Measurements from ENCODE around the gene TRIML2. TPM values are rescaled to one million over a fixed set of nuclear protein-coding genes. Genes with fewer than 3 reads are reported as not detected.

The TRIML2 gene
- polyA plus RNA-seq, 1 donor from 2014 or later: not detected

- Histone ChIP-seq H3K27me3 (ENCODE audit: insufficient read depth, low read depth, low read length) (no peaks in the 10 kb centered on the region), H3K27ac (ENCODE audit: low read length) (no peak overlapping the region), H3K9ac (ENCODE audit: low read length) (no peak overlapping the region)
These were observed 67.7 kb downstream of the TRIML2 start for GRCh38 chr4:188041721-188042120.

More at GRCh38 chr4:188041721-188042120, 67.7 kb downstream of the TRIML2 start:
- Histone ChIP-seq H3K9me3 (ENCODE audit: low read length) (no peaks in the 10 kb centered on the region), H3K9me2 (ENCODE audit: insufficient read depth, low read length) (no peaks in the 10 kb centered on the region), H3K36me3 (ENCODE audit: insufficient read depth, low read length) (no peaks in the 10 kb centered on the region), H3K4me3 (ENCODE audit: low read length) (no peak overlapping the region), H2AFZ (ENCODE audit: low read depth, low read length) (no peak overlapping the region), H3F3A (ENCODE audit: insufficient read depth, low read length, poor library complexity, severe bottlenecking) (no peaks in the 10 kb centered on the region), H3K79me2 (replicated peaks; ENCODE audit: insufficient read depth, low read length) (no peaks in the 10 kb centered on the region), H3K4me2 (ENCODE audit: low read length) (no peak overlapping the region), H4K20me1 (ENCODE audit: insufficient read depth) (no peaks in the 10 kb centered on the region)
- TF ChIP-seq EP300 (conservative IDR thresholded peaks at IDR 0.05; ENCODE audit: poor library complexity, severe bottlenecking) (no peak), POLR2AphosphoS5 (IDR thresholded peaks at IDR 0.05) (no peak), MXI1 (conservative IDR thresholded peaks at IDR 0.05; ENCODE audit: poor library complexity, severe bottlenecking) (no peak), SMC3 (conservative IDR thresholded peaks at IDR 0.05; ENCODE audit: poor library complexity) (no peak), TAF1 (IDR thresholded peaks at IDR 0.05; ENCODE audit: low read depth) (no peak), CTCF (IDR thresholded peaks at IDR 0.05; ENCODE audit: poor library complexity, severe bottlenecking) (no peak), REST (IDR thresholded peaks at IDR 0.05; ENCODE audit: borderline replicate concordance) (no peak), RAD21 (conservative IDR thresholded peaks at IDR 0.05) (no peak), EZH2 (IDR thresholded peaks at IDR 0.05; ENCODE audit: borderline replicate concordance, insufficient read depth, low read length, poor library complexity, severe bottlenecking) (no peak)

Small RNA genes within 50 kb of the gene (small RNA-seq; reads per million reads assigned to genes)
- 0 to 0.08 (median 0) reads per million in 3 experiments for gene RNU6-173P

Other genes with a start within 250 kb of the TRIML2 start
- not detected in 2 replicates for gene ZFP42, start 113.8 kb downstream of the TRIML2 start, polyA plus RNA-seq
- gene TRIML1, start 29.8 kb upstream of the TRIML2 start, polyA plus RNA-seq: not detected in 2 replicates

All from neural cell (in vitro differentiated cells).